Measurements from ENCODE around the gene NAGA.
"Not testable (repeated sequence)": the region's sequence is repeated elsewhere in the genome, so short reads cannot be mapped to it uniquely, and the experiment has no call there.

NAGA gene

DNA sequence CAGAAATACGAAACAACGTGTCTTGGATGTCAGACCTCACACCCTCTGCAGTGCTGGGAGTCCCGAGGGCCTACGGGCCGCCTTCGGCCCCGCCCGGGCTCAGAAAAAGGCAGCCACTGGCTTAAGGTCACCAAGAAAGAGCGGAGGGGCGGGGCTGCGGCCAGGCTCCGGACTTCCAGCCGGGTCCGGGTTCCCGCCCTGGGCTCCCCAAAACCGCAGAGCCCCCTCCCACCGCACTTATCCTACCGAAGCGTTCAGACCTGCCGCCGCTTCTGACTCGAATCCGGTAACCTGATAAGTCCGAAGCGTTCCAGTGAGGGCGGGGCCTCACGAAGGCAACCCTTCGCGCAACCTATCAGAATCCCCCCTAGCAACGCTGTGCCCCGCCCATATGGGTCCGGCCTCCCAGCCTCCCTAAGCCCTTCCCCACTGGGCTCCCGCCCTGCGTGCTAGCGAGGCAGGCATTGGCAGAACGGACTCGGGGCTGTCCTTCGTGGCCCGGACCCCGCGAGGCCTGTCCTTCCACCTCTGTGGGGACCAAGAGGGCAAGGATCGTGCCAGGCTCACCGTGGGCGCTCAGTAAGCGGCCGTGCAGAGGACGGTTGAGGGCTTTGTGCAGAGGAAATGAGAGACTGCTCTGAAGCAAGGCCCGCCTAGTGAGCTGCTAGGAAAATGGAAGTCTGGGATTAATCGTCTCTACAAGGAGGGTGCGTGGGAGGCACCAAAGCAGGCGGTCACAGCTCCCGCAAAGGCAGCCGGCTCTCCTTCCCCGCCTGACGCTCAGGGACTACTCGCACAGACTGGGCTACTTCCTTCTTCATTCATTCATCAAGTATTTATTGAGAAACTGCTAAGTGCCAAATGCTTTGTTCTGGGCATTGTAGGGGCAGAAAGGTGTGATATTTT is at the start of gene NAGA:
NAGA (minus strand) TSS at position 296 of the 906 bp plus-strand sequence. CDS start 515 bp downstream, outside the sequence.
- no peak for TF ChIP-seq CTCF (IDR thresholded peaks at IDR 0.05; ENCODE audit: low read depth, low read length, missing control alignments)
- in situ Hi-C loops (cut with HindIII; ENCODE audit: low pct_ligation_motif_present, low sequenced_read_pairs) = no loop called here
- Histone ChIP-seq H3K36me3 (replicated peaks) (peaks cover 4% of the 10 kb centered on the region), H3K4me3 (ENCODE audit: low read depth, low read length) (peak within 1 kb of the TSS; percentile 63), H3K27ac (peak within 1 kb of the TSS; percentile 68), H3K27me3 (replicated peaks) (no peaks in the 10 kb centered on the region)
- peak; percentile 94 for DNase-seq

GRCh38 chr22:42116848-42117424 is 46.3 kb upstream of the NAGA start:
- Histone ChIP-seq H3K36me3 (replicated peaks) (no peaks in the 10 kb centered on the region), H3K27ac (no peak overlapping the region), H3K4me3 (ENCODE audit: low read depth, low read length) (no peak overlapping the region), H3K27me3 (replicated peaks) (no peaks in the 10 kb centered on the region)
- DNase-seq = no peak
- in situ Hi-C loops (cut with HindIII; ENCODE audit: low pct_ligation_motif_present, low sequenced_read_pairs) = no loop called here
- peak; percentile 16 for TF ChIP-seq CTCF (IDR thresholded peaks at IDR 0.05; ENCODE audit: low read depth, low read length, missing control alignments)

- H3K4me3 ChIP-seq (ENCODE audit: low read depth, low read length); H3K27me3 ChIP-seq (replicated peaks); in situ Hi-C loops (cut with HindIII; ENCODE audit: low pct_ligation_motif_present, low sequenced_read_pairs); DNase-seq; H3K27ac ChIP-seq; H3K36me3 ChIP-seq (replicated peaks): not testable (repeated sequence)
Measured at GRCh38 chr22:42115420-42115830, 44.8 kb upstream of the NAGA start.

GRCh38 chr22:42114721-42115120 is 44.1 kb upstream of the NAGA start:
- H3K27me3 ChIP-seq (replicated peaks) = no peaks in the 10 kb centered on the region
- no peak overlapping the region for H3K27ac ChIP-seq
- H3K4me3 ChIP-seq (ENCODE audit: low read depth, low read length) = no peak overlapping the region
- peak; percentile 16 for DNase-seq
- peak; percentile 61 for TF ChIP-seq CTCF (IDR thresholded peaks at IDR 0.05; ENCODE audit: low read depth, low read length, missing control alignments)
- in situ Hi-C loops (cut with HindIII; ENCODE audit: low pct_ligation_motif_present, low sequenced_read_pairs) = no loop called here
- no peaks in the 10 kb centered on the region for H3K36me3 ChIP-seq (replicated peaks)

GRCh38 chr22:42112793-42113192 is 42.2 kb upstream of the NAGA start:
- H3K27ac ChIP-seq; DNase-seq; H3K4me3 ChIP-seq (ENCODE audit: low read depth, low read length); H3K36me3 ChIP-seq (replicated peaks); in situ Hi-C loops (cut with HindIII; ENCODE audit: low pct_ligation_motif_present, low sequenced_read_pairs); H3K27me3 ChIP-seq (replicated peaks): not testable (repeated sequence)
- TF ChIP-seq CTCF (IDR thresholded peaks at IDR 0.05; ENCODE audit: low read depth, low read length, missing control alignments) = peak; percentile 47

GRCh38 chr22:42111798-42112197 is 41.2 kb upstream of the NAGA start:
- in situ Hi-C loops (cut with HindIII; ENCODE audit: low pct_ligation_motif_present, low sequenced_read_pairs) = no loop called here
- H3K27me3 ChIP-seq (replicated peaks) = no peaks in the 10 kb centered on the region
- TF ChIP-seq CTCF (IDR thresholded peaks at IDR 0.05; ENCODE audit: low read depth, low read length, missing control alignments) = no peak
- no peaks in the 10 kb centered on the region for H3K36me3 ChIP-seq (replicated peaks)
- no peak overlapping the region for H3K27ac ChIP-seq
- no peak overlapping the region for H3K4me3 ChIP-seq (ENCODE audit: low read depth, low read length)
- no peak for DNase-seq
